Kidney epithelial cell (primary cell): ENCODE measurements around the gene SLC38A1. TPM values are rescaled to one million over a fixed set of nuclear protein-coding genes. Genes with fewer than 3 reads are reported as not detected.
"Not testable (repeated sequence)": the region's sequence is repeated elsewhere in the genome, so short reads cannot be mapped to it uniquely, and the experiment has no call there.

Experiments
- DNase-seq: peaks from one replicate; pipeline ENCODE4 v3.0.0-alpha.2; 2010; ENCODE audit warnings: low read depth
- H3K27me3 ChIP-seq: 2 replicates; pipeline ENCODE4 v1.6.0; 2011; ENCODE audit warnings: low read length; ENCODE audit not compliant: control insufficient read depth, insufficient read depth
- H3K36me3 ChIP-seq: 2 replicates; pipeline ENCODE4 v1.5.1; 2011; ENCODE audit warnings: low read length; ENCODE audit not compliant: control insufficient read depth, insufficient read depth
- H3K4me3 ChIP-seq: 2 replicates; pipeline ENCODE4 v1.5.1; 2011; ENCODE audit warnings: low read depth, mild to moderate bottlenecking, control low read depth, low read length
- CTCF ChIP-seq: IDR thresholded peaks from 2 replicates; pipeline ENCODE4 v1.5.1; 2011; ENCODE audit warnings: mild to moderate bottlenecking, moderate library complexity, low read length, control low read depth, inconsistent platforms; ENCODE audit not compliant: insufficient read depth, poor library complexity, severe bottlenecking
- total RNA-seq: library from RNA; depleted of rRNA; stranded (reverse); fragments of >200 nt; gene quantifications from 2 replicates; pipeline ENCODE4 v1.2.3, GENCODE V29; 2015

Gene SLC38A1
- total RNA-seq, 1 donor from 2014 or later = 245 TPM

- no peak for DNase-seq
- H3K27me3 ChIP-seq = no peaks in the 10 kb centered on the region
- no peak for TF ChIP-seq CTCF
- no peak overlapping the region for H3K4me3 ChIP-seq
- H3K36me3 ChIP-seq = no peaks in the 10 kb centered on the region
Measured at GRCh38 chr12:46259071-46259470, 9.8 kb downstream of the SLC38A1 start.

GRCh38 chr12:46258129-46258528, 10.7 kb downstream of the SLC38A1 start:
- no peaks in the 10 kb centered on the region for H3K36me3 ChIP-seq

GRCh38 chr12:46256942-46257341, 11.9 kb downstream of the SLC38A1 start:
- Histone ChIP-seq H3K36me3 (no peaks in the 10 kb centered on the region), H3K4me3 (no peak overlapping the region), H3K27me3 (no peaks in the 10 kb centered on the region)
- TF ChIP-seq CTCF = no peak
- DNase-seq = no peak

More at GRCh38 chr12:46258129-46258528, 10.7 kb downstream of the SLC38A1 start:
- DNase-seq = no peak
- no peaks in the 10 kb centered on the region for H3K27me3 ChIP-seq
- TF ChIP-seq CTCF = no peak
- H3K4me3 ChIP-seq = no peak overlapping the region

DNA sequence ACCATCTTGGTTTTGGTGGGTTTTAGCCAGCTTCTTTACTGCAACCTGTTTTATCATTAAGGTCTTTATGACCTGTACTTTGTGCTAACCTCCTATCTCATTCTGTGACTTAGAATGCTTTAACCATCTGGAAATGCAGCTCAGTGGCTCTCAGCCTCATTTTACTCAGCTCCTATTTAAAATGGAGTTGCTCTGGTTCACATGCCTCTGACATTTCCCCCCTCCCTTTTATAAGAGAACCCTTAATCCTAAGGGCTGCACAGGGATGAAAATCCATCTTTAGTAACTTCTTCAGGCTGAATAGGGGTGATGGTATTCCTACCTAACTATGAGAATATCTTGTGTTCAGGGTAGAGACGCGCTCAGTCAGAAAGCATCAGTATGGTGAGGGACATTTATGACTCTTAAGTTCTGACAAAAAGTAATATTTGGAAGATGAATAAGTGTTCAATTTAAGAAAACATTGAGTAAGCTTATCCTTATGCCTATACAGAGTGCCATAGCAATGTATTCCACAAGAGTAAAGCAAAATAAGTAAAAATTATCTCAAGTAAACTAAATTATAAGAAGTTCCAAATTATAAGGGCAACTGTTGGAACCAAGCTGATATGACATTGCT, 15.2 kb downstream of the SLC38A1 start:
- Histone ChIP-seq H3K36me3 (no peaks in the 10 kb centered on the region), H3K4me3 (no peak overlapping the region), H3K27me3 (no peaks in the 10 kb centered on the region)
- no peak for DNase-seq
- TF ChIP-seq CTCF = no peak

GRCh38 chr12:46251994-46252393, 16.8 kb downstream of the SLC38A1 start:
- H3K4me3 ChIP-seq, H3K27me3 ChIP-seq, H3K36me3 ChIP-seq, DNase-seq: not testable (repeated sequence)

- not testable (repeated sequence) for DNase-seq, H3K27me3 ChIP-seq, H3K36me3 ChIP-seq, H3K4me3 ChIP-seq
Measured at GRCh38 chr12:46249960-46250359, 18.9 kb downstream of the SLC38A1 start.

DNA sequence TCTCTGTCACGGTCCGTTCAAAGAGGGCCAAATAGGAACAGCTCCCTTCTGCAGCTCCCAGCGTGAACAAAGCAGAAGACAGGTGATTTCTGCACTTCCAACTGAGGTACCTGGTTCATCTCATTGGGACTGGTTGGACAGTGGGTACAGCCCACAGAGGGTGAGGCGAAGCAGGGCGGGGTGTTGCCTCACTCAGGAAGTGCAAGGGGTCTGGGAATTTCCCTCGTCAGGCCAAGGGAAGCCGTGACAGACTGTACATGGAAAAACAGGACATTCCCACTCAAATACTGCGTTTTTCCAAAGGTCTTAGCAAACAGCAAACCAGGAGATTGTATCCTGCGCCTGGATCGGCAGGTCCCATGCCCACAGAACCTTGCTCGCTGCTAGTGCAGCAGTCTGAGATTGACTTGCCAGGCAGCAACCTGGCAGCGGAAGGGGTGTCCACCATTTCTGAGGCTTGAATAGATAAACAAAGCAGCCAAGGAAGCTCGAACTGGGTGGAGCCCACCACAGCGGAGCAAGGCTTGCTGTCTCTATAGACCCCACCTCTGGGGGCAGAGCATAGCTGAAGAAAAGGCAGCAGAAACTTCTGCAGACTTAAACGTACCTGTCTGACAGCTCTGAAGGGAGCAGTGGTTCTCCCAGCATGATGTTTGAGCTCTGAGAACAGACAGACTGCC, 22.7 kb downstream of the SLC38A1 start:
- Histone ChIP-seq H3K4me3 (no peak overlapping the region), H3K27me3 (no peaks in the 10 kb centered on the region), H3K36me3 (no peaks in the 10 kb centered on the region)
- no peak for TF ChIP-seq CTCF
- no peak for DNase-seq
